ENCODE measurements around the gene PAK4. TPM values are rescaled to one million over a fixed set of nuclear protein-coding genes. Genes with fewer than 3 reads are reported as not detected.
"Not testable (repeated sequence)": the region's sequence is repeated elsewhere in the genome, so short reads cannot be mapped to it uniquely, and the experiment has no call there.

The PAK4 gene
- total RNA-seq, 1 experiment from 2014 or later, result 63.1 TPM

DNA sequence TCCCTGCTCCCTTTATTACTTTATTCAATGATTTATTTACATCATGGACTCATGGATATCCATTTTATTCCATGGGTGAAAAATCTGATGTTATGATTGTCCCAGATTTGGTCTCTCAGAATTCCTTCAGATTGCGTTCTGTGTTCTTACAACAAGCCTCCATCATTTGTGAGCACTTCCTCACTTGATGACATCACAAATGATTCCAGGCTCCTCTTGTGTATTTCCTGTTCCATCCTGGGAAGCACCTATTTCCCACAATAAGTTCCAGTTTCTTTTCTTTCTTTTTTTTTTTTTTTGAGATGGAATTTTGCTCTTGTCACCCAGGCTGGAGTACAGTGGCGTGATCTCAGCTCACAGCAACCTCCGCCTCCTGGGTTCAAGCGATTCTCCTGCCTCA lies 34.7 kb upstream of the PAK4 start:
- Histone ChIP-seq H3K27me3 (ENCODE audit: insufficient read depth, low read length) (no peaks in the 10 kb centered on the region), H4K91ac (ENCODE audit: insufficient read length, low read depth, low read length) (no peak overlapping the region), H3K18ac (ENCODE audit: insufficient read length, low read depth, low read length) (no peak overlapping the region), H3K23ac (ENCODE audit: insufficient read length, low read depth, low read length) (no peak overlapping the region), H2BK120ac (ENCODE audit: low read depth, low read length, poor library complexity, severe bottlenecking) (no peak overlapping the region), H3T11ph (ENCODE audit: low read length) (no peak overlapping the region), H3K79me1 (ENCODE audit: insufficient read depth, low read depth, low read length, poor library complexity, severe bottlenecking) (no peaks in the 10 kb centered on the region), H2AK5ac (ENCODE audit: insufficient read length, low read length) (no peak overlapping the region), H3K4me2 (ENCODE audit: insufficient read depth, insufficient read length, low read length) (no peak overlapping the region), H3K9me3 (ENCODE audit: control insufficient read depth, low read depth, low read length) (no peaks in the 10 kb centered on the region), H2AFZ (ENCODE audit: low read length) (no peak overlapping the region), H3K4me1 (ENCODE audit: insufficient read depth, low read length) (no peaks in the 10 kb centered on the region), H3K9ac (ENCODE audit: extremely low read depth, insufficient read length, low read length) (no peak overlapping the region), H4K8ac (replicated peaks; ENCODE audit: insufficient read length, low read depth, low read length) (no peak overlapping the region), H3K4ac (ENCODE audit: low read depth, low read length) (no peak overlapping the region), H2BK15ac (ENCODE audit: low read depth, low read length) (no peak overlapping the region), H2BK5ac (ENCODE audit: insufficient read length, low read length) (no peak overlapping the region), H3K14ac (ENCODE audit: insufficient read depth, low read length) (no peak overlapping the region), H2BK12ac (ENCODE audit: insufficient read length, low read depth, low read length) (no peak overlapping the region), H3K79me2 (ENCODE audit: insufficient read depth, low read length) (no peaks in the 10 kb centered on the region), H3K27ac (ENCODE audit: insufficient read length, low read depth, low read length) (no peak overlapping the region), H4K20me1 (ENCODE audit: control insufficient read depth, insufficient read depth, insufficient read length) (no peaks in the 10 kb centered on the region), H3K23me2 (ENCODE audit: insufficient read length, low read depth, low read length, poor library complexity, severe bottlenecking) (no peaks in the 10 kb centered on the region), H4K5ac (ENCODE audit: insufficient read length, low read depth, low read length) (no peak overlapping the region), H2BK20ac (ENCODE audit: low read depth, low read length, poor library complexity, severe bottlenecking) (no peak overlapping the region), H3K56ac (ENCODE audit: insufficient read length, low read depth, low read length) (no peak overlapping the region)
- no peaks in the 10 kb centered on the region for H3K36me3 Mint-ChIP-seq (ENCODE audit: insufficient read depth in 1 of 3, low read depth in 3 of 3)
- no peak for DNase-seq
- no CpG with 5 or more reads among the region's 4 CpGs for WGBS (ENCODE audit: extremely low coverage, insufficient read length, low lambda C conversion rate)
- H3K4me1 Mint-ChIP-seq, result no peaks in the 10 kb centered on the region
- H3K9me3 Mint-ChIP-seq, result no peaks in the 10 kb centered on the region; a peak in 2 of 5 replicates
- H3K27ac Mint-ChIP-seq, result no peak overlapping the region
- TF ChIP-seq, protein P1, sequence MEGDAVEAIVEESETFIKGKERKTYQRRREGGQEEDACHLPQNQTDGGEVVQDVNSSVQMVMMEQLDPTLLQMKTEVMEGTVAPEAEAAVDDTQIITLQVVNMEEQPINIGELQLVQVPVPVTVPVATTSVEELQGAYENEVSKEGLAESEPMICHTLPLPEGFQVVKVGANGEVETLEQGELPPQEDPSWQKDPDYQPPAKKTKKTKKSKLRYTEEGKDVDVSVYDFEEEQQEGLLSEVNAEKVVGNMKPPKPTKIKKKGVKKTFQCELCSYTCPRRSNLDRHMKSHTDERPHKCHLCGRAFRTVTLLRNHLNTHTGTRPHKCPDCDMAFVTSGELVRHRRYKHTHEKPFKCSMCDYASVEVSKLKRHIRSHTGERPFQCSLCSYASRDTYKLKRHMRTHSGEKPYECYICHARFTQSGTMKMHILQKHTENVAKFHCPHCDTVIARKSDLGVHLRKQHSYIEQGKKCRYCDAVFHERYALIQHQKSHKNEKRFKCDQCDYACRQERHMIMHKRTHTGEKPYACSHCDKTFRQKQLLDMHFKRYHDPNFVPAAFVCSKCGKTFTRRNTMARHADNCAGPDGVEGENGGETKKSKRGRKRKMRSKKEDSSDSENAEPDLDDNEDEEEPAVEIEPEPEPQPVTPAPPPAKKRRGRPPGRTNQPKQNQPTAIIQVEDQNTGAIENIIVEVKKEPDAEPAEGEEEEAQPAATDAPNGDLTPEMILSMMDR (conservative IDR thresholded peaks at IDR 0.05), result no peak
- H3K27me3 Mint-ChIP-seq (ENCODE audit: low read depth), result peaks cover 73% of the 10 kb centered on the region
- no peak overlapping the region for H3K4me3 Mint-ChIP-seq

DNA sequence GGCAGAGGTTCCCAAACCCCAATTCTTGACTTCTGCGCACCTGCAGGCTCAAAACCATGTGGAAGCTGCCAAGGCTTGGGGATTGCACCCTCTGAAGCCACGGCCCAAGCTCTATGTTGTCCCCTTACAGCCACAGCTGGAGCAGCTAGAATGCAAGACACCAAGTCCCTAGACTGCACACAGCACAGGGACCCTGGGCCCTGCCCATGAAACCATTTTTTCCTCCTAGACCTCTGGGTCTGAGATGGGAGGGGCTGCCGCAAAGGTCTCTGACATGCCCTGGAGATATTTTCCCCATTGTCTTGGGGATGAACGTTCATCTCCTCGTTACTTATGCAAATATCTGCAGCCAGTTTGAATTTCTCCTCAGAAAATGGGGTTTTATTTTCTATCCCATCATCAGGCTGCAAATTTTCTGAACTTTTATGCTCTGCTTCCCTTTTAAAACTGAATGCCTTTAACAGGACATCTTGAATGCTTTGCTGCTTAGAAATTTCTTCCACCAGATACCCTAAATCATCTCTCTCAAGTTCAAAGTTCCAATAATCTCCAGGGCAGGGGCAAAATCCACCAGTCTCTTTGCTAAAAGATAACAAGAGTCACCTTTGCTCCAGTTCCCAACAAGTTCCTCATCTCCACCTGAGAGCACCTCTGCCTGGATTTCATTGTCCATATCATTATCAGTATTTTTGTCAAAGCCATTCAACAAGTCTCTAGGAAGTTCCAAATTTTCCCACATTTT lies 29.6 kb upstream of the PAK4 start:
- not testable (repeated sequence) for DNase-seq; H3K27ac ChIP-seq (ENCODE audit: insufficient read length, low read depth, low read length); H2AK5ac ChIP-seq (ENCODE audit: insufficient read length, low read length); H4K20me1 ChIP-seq (ENCODE audit: control insufficient read depth, insufficient read depth, insufficient read length); H2BK120ac ChIP-seq (ENCODE audit: low read depth, low read length, poor library complexity, severe bottlenecking); H3K4me1 Mint-ChIP-seq; H4K5ac ChIP-seq (ENCODE audit: insufficient read length, low read depth, low read length); H3K56ac ChIP-seq (ENCODE audit: insufficient read length, low read depth, low read length); H3K36me3 Mint-ChIP-seq (ENCODE audit: insufficient read depth in 1 of 3, low read depth in 3 of 3); H3K79me2 ChIP-seq (ENCODE audit: insufficient read depth, low read length); H2BK20ac ChIP-seq (ENCODE audit: low read depth, low read length, poor library complexity, severe bottlenecking); H2BK5ac ChIP-seq (ENCODE audit: insufficient read length, low read length); H3K9me3 ChIP-seq (ENCODE audit: control insufficient read depth, low read depth, low read length); H3T11ph ChIP-seq (ENCODE audit: low read length); H4K91ac ChIP-seq (ENCODE audit: insufficient read length, low read depth, low read length); H3K4me1 ChIP-seq (ENCODE audit: insufficient read depth, low read length); H3K14ac ChIP-seq (ENCODE audit: insufficient read depth, low read length); H3K4me3 Mint-ChIP-seq; H3K79me1 ChIP-seq (ENCODE audit: insufficient read depth, low read depth, low read length, poor library complexity, severe bottlenecking); H3K4ac ChIP-seq (ENCODE audit: low read depth, low read length); H2AFZ ChIP-seq (ENCODE audit: low read length); H2BK15ac ChIP-seq (ENCODE audit: low read depth, low read length); H3K18ac ChIP-seq (ENCODE audit: insufficient read length, low read depth, low read length); H3K9me3 Mint-ChIP-seq; H3K23me2 ChIP-seq (ENCODE audit: insufficient read length, low read depth, low read length, poor library complexity, severe bottlenecking); H3K27ac Mint-ChIP-seq; H4K8ac ChIP-seq (replicated peaks; ENCODE audit: insufficient read length, low read depth, low read length); H3K9ac ChIP-seq (ENCODE audit: extremely low read depth, insufficient read length, low read length); H3K4me2 ChIP-seq (ENCODE audit: insufficient read depth, insufficient read length, low read length); H3K23ac ChIP-seq (ENCODE audit: insufficient read length, low read depth, low read length); H3K27me3 ChIP-seq (ENCODE audit: insufficient read depth, low read length); H2BK12ac ChIP-seq (ENCODE audit: insufficient read length, low read depth, low read length)
- WGBS (ENCODE audit: extremely low coverage, insufficient read length, low lambda C conversion rate), result no CpG with 5 or more reads among the region's 5 CpGs
- peaks cover 38% of the 10 kb centered on the region for H3K27me3 Mint-ChIP-seq (ENCODE audit: low read depth)

Measured in H9 (cell line).